ENCODE results near the gene S100PBP.

DNA sequence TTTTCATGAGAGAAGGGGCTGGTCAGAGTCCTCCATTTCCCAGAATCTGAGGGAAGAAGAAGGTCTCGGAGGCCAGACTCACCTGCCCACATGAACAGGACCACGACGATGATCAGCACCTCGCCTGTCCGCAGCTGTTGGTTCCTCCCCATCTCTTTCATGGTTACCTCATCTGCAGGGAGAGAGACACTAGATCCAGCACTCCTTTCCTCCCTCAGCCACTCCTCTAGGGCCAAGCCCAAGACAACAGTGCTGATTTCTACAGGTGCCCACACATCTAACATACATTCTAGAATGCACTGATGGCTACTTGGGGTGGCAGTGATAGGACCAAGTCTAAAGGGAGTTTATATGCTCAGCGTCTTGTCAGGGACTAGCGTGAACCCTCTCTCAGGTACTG lies 50.2 kb downstream of the S100PBP start:
- no peak for TF ChIP-seq CTCF (IDR thresholded peaks at IDR 0.05)
- TF ChIP-seq MAFK (IDR thresholded peaks at IDR 0.05; ENCODE audit: partially characterized antibody), result no peak
- no peak for TF ChIP-seq KDM5A (IDR thresholded peaks at IDR 0.05)
- no peak for TF ChIP-seq POLR2A (IDR thresholded peaks at IDR 0.05; ENCODE audit: low read length)
- TF ChIP-seq CBX2 (IDR thresholded peaks at IDR 0.05; ENCODE audit: borderline replicate concordance, low read depth), result no peak
- no peak for TF ChIP-seq JUN (IDR thresholded peaks at IDR 0.05)
- no peak for TF ChIP-seq RAD21 (conservative IDR thresholded peaks at IDR 0.05 in 1 of 2, IDR thresholded peaks at IDR 0.05 in 1 of 2)
- TF ChIP-seq, protein P1, sequence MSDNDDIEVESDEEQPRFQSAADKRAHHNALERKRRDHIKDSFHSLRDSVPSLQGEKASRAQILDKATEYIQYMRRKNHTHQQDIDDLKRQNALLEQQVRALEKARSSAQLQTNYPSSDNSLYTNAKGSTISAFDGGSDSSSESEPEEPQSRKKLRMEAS (IDR thresholded peaks at IDR 0.05), result no peak
- TF ChIP-seq NPAS2 (CRISPR knock-in tag; IDR thresholded peaks at IDR 0.05; ENCODE audit: borderline replicate concordance), result no peak
- TF ChIP-seq CHD4 (IDR thresholded peaks at IDR 0.05; ENCODE audit: borderline replicate concordance), result no peak
- no peak for TF ChIP-seq MYC (IDR thresholded peaks at IDR 0.05; ENCODE audit: borderline replicate concordance, low read length)
- TF ChIP-seq CHD2 (IDR thresholded peaks at IDR 0.05; ENCODE audit: low read length, partially characterized antibody), result no peak
- TF ChIP-seq HOXB13 (CRISPR knock-in tag; IDR thresholded peaks at IDR 0.05; ENCODE audit: low read depth), result no peak
- TF ChIP-seq GATA3 (IDR thresholded peaks at IDR 0.05; ENCODE audit: borderline replicate concordance), result no peak

Data from A549 (cell line).